Activated naive CD4-positive, alpha-beta T cell treated with anti-CD3 and anti-CD28 coated beads, Interleukin-2, amount 50 U/mL, for 24 hours (primary cell): ENCODE data around the gene PTGIS.

Source experiments
- H3K27ac Mint-ChIP-seq: one replicate; pipeline ENCODE4 v1.8.0; 2021; ENCODE audit warnings: mild to moderate bottlenecking, mixed read lengths
- H3K27me3 Mint-ChIP-seq: one replicate; pipeline ENCODE4 v1.8.0; 2021; ENCODE audit warnings: mixed read lengths
- H3K36me3 Mint-ChIP-seq: one replicate; pipeline ENCODE4 v1.8.0; 2021; ENCODE audit warnings: mixed read lengths
- H3K4me1 Mint-ChIP-seq: one replicate; pipeline ENCODE4 v1.8.0; 2021; ENCODE audit warnings: mixed read lengths
- H3K4me3 Mint-ChIP-seq: one replicate; pipeline ENCODE4 v1.8.0; 2021; ENCODE audit warnings: mild to moderate bottlenecking, mixed read lengths
- H3K9me3 Mint-ChIP-seq: one replicate; pipeline ENCODE4 v1.8.0; 2021; ENCODE audit warnings: mixed read lengths

PTGIS gene

DNA sequence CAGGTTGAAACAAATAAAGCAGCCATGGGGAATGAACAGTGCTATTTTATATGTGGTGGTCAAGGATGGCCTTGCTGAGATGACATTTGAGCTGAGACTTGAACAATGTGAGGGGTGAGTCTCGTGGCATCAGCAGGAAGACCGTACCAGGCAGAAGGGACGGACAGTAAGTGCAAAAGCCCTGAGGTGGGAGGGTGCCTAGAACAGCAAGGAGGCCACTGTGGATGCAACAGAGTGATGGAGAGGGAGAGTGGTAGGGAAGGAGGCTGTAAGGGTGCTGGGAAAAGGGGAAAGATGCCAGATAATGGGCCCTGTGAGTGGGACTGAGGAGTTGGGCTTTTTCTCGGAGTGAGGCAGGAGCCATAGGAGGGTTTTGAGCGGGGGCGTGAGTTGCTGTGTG, 97.0 kb downstream of the PTGIS start:
- no peak overlapping the region for H3K4me3 Mint-ChIP-seq
- peaks cover 28% of the 10 kb centered on the region for H3K27me3 Mint-ChIP-seq
- H3K27ac Mint-ChIP-seq = no peak overlapping the region
- no peaks in the 10 kb centered on the region for H3K36me3 Mint-ChIP-seq
- no peaks in the 10 kb centered on the region for H3K4me1 Mint-ChIP-seq
- no peaks in the 10 kb centered on the region for H3K9me3 Mint-ChIP-seq

DNA sequence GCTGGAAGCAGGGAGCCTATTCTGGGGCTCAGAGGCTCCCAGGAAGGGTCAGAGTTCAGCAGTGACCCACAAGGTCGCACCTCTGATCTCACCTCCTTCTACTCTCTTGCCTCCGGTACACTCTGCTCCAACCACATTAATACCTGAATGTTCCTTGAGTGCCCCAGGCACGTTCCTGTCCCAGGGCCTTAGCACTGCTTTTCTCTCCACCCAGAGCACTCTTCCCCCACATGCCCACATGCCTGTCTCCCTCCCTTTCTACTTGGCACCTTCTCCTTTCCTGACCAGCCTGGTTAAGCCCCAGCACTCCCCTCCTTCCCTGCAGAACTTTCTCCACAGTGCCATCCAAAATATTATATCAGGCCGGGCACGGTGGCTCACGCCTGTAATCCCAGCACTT, 98.9 kb downstream of the PTGIS start:
- H3K9me3 Mint-ChIP-seq = no peaks in the 10 kb centered on the region
- no peaks in the 10 kb centered on the region for H3K36me3 Mint-ChIP-seq
- H3K27ac Mint-ChIP-seq = no peak overlapping the region
- H3K4me1 Mint-ChIP-seq = no peaks in the 10 kb centered on the region
- H3K4me3 Mint-ChIP-seq = no peak overlapping the region
- peaks cover 18% of the 10 kb centered on the region for H3K27me3 Mint-ChIP-seq

DNA sequence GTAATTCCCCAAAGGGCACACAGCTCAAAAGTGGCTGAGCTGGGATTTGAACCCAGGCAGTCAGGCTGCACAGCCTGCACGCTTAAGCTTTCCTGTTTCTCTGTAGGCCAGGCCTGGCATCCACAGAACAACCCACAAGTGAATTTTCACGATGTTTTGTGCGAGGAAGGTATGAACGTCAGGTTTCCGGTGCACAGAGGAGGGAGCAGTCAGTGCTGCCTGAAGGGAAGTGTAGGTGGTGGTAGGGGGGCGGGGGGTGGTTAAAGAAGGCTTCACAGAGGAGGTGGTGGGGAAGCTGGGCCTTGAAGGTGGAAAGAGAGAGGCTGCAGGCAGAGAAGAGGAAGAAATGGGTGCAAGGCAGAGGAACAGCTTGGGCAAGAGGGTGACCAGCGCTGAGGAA, 99.5 kb downstream of the PTGIS start:
- H3K36me3 Mint-ChIP-seq = no peaks in the 10 kb centered on the region
- H3K27me3 Mint-ChIP-seq = peaks cover 18% of the 10 kb centered on the region
- no peaks in the 10 kb centered on the region for H3K9me3 Mint-ChIP-seq
- no peaks in the 10 kb centered on the region for H3K4me1 Mint-ChIP-seq
- no peak overlapping the region for H3K4me3 Mint-ChIP-seq
- H3K27ac Mint-ChIP-seq = no peak overlapping the region

DNA sequence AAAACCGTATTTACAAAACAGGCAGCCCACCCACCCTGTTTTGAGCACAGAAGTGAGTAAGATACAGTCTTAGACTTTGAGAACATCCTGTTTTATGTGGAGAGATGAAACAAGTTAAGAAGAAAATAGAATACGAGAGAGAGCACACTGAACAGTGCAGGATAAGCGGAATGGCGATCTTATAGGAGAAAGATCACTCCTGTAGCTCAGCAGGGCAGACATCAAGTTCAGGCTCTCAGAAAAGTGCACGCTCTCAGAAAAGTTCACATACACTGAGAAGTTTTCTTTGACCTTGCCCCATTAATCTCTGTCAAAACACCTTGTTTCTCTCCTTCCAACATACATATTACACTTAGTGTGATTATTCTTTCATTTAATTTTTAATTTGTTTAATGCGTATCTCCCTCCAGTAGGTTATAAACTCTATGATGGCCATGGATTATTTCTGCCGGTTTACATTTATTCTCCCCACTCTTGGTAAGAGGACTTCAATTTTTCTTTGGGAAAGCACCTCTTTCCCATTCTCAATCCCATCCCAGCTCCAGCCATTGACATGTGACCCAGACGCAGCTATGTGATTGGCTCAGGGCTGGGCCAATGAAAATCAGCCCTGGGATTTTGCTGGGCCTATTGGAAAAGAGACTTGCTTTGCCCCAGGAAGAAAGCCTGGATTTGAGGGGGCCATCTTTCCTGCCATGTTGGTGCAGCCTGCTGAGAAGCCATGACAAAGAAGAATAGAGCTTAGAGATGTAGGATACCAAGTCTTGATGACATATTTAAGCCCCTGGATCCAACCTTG, 101.6 kb downstream of the PTGIS start:
- Mint-ChIP-seq H3K27me3 (peaks cover 19% of the 10 kb centered on the region), H3K4me3 (no peak overlapping the region), H3K27ac (no peak overlapping the region), H3K36me3 (no peaks in the 10 kb centered on the region), H3K9me3 (no peaks in the 10 kb centered on the region), H3K4me1 (no peaks in the 10 kb centered on the region)

DNA sequence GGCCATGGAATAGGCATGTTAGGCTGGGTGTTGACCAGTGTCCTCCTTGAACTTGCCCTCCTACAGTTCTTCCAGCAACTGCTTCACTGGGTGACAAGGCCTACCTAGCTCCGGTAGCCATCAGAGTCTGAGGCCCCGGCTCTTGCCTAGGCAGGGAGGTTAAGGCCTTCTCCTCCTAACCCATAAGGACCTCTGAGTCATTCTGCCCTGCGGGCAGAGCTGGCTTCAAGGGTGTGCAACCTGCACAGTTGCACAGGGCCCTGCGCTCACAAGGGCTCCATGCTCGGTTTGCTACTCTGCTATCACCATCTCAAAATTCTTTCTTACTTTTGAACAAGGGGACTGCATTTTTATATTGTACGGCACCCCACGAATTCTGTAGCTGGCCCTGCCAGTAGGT, 103.4 kb downstream of the PTGIS start:
- Mint-ChIP-seq H3K4me1 (no peaks in the 10 kb centered on the region), H3K4me3 (no peak overlapping the region), H3K27ac (no peak overlapping the region), H3K9me3 (no peaks in the 10 kb centered on the region), H3K36me3 (no peaks in the 10 kb centered on the region), H3K27me3 (peaks cover 10% of the 10 kb centered on the region)

DNA sequence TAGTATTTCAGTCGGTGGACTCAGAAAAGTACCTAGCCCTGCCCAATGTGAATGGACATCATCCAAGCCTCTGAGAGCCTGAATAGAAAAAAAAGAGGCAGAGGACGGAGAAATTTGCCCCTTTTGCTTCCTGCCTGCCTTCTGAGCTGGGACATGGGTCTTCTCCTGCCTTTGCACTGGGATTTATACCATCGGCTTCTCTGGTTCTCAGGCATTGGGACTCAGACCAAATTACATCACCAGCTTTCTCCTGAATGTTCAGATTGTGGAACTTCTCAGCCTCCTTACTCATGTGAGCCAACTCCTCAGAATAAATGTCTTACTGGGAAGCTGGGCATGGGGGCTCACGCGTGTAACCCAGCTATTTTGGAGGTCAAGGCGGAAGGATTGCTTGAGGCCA, 105.3 kb downstream of the PTGIS start:
- Mint-ChIP-seq H3K27ac (no peak overlapping the region), H3K4me1 (no peaks in the 10 kb centered on the region), H3K9me3 (no peaks in the 10 kb centered on the region), H3K36me3 (no peaks in the 10 kb centered on the region), H3K27me3 (peaks cover 7% of the 10 kb centered on the region), H3K4me3 (no peak overlapping the region)

DNA sequence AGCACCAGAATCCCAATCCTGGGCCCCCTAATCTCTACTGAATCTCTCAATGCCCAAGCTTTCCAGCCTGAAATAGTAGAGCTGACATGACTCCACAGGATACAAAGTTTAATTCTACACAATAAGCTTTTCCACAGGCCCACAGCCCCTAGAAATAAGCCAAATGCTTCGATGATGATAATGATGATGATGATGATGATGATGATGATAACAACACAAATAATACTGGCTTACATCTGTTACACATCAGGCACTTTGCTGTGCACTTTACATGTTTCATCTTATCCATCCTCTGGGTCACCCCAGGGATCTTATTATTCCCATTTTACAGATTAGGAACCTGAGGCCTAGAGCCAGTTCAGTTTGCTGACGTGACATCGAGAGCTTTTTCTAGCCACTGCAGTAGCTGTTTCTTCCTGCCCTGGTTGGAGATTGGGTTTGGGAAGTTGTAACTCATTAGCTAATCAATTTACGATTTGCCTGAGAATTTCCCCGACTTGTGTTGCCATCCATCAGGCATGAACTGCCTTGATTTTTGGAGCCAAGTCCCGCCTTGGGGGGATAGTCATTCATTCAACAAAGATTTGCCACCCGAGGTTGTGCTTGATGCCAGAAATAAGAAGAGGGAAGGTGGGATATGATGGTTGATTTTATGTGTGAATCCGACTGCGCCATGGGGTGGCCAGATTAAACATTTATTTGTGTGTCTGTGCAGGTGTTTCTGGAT, 105.9 kb downstream of the PTGIS start:
- no peaks in the 10 kb centered on the region for H3K4me1 Mint-ChIP-seq
- no peaks in the 10 kb centered on the region for H3K36me3 Mint-ChIP-seq
- no peak overlapping the region for H3K4me3 Mint-ChIP-seq
- H3K27ac Mint-ChIP-seq = no peak overlapping the region
- no peaks in the 10 kb centered on the region for H3K9me3 Mint-ChIP-seq
- peaks cover 6% of the 10 kb centered on the region for H3K27me3 Mint-ChIP-seq

DNA sequence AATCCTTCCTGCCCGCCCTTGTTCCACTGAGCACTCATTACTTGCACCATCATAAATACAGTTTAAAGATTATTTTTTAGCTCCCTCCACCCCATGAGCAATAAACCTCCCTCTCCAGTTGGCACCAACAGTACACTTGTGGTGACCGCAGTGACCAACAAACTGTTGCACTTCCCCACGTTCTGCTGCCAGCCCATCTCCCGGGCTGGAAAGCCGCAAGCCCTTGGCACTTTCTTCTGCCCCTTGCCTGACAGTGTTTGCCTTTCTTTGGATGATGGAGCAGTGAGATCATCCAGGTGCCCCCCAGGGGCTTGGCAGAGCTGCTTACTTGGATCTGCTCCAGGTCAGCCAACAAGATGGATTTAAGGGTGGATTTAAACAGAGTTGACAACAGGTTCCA, 107.0 kb downstream of the PTGIS start:
- Mint-ChIP-seq H3K27ac (no peak overlapping the region), H3K36me3 (no peaks in the 10 kb centered on the region), H3K4me1 (no peaks in the 10 kb centered on the region), H3K9me3 (no peaks in the 10 kb centered on the region), H3K27me3 (peaks cover 5% of the 10 kb centered on the region), H3K4me3 (no peak overlapping the region)

DNA sequence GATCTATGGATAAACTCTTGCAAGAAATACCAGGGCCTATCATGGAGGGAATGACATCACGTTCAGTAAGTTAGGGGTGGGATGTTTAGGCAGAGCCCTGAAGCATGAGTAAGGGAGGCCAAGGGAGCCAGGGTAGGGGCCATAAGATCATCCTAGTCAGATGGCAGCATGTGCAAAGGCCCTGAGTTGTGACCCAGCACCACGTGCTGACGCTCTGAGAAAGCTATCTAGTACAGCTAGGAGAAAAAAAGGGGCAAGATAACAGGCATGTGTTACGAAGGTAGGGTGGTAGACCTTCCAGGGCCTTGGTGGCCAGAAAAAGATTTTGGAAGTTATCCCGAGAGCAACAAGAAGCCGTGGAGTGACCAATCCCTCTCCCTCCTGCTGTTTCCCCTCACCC, 107.8 kb downstream of the PTGIS start:
- Mint-ChIP-seq H3K36me3 (no peaks in the 10 kb centered on the region), H3K27ac (no peak overlapping the region), H3K27me3 (peaks cover 5% of the 10 kb centered on the region), H3K4me1 (no peaks in the 10 kb centered on the region), H3K9me3 (no peaks in the 10 kb centered on the region), H3K4me3 (no peak overlapping the region)

DNA sequence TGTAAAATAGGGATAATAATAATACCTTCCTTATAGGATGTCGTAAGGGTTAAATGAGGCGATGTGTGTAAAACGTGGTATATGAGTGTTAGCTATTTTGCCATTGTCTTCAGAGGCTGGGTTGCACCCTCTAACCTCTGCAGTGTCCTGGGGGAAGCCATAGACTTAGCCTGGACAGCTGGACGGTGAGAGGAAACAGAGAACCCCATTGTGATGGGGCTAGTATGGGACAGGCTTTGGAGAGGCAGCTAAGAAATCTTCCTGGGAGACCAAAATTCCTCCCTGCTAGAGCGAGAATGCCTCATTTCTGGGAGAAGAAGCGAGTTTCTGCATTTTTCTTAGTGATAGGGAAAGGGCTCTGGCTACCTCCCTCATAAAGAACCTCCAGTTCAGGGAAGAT, 108.3 kb downstream of the PTGIS start:
- H3K36me3 Mint-ChIP-seq = no peaks in the 10 kb centered on the region
- H3K4me3 Mint-ChIP-seq = no peak overlapping the region
- H3K9me3 Mint-ChIP-seq = no peaks in the 10 kb centered on the region
- peaks cover 5% of the 10 kb centered on the region for H3K27me3 Mint-ChIP-seq
- no peak overlapping the region for H3K27ac Mint-ChIP-seq
- no peaks in the 10 kb centered on the region for H3K4me1 Mint-ChIP-seq

DNA sequence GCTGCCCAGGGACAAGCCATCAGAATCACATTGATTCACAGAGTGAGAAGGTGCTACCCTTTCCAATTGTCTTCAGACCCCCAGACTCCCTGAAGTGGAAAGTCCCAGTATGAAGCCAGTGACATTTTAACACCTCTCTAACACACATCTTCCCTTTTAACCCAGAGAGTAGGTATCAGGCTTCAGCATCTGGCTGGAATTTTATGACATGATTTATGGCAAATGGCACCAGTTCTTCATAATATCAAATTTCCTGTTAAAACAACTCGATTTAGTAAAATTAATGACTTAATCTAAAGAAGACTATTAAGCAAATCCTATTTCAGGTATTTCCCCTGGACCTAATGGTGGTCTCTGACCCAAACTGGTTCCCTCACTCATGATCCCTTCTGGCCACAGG, 110.5 kb downstream of the PTGIS start:
- no peaks in the 10 kb centered on the region for H3K9me3 Mint-ChIP-seq
- no peak overlapping the region for H3K27ac Mint-ChIP-seq
- H3K4me3 Mint-ChIP-seq = no peak overlapping the region
- H3K36me3 Mint-ChIP-seq = no peaks in the 10 kb centered on the region
- peaks cover 3% of the 10 kb centered on the region for H3K27me3 Mint-ChIP-seq
- H3K4me1 Mint-ChIP-seq = no peaks in the 10 kb centered on the region

DNA sequence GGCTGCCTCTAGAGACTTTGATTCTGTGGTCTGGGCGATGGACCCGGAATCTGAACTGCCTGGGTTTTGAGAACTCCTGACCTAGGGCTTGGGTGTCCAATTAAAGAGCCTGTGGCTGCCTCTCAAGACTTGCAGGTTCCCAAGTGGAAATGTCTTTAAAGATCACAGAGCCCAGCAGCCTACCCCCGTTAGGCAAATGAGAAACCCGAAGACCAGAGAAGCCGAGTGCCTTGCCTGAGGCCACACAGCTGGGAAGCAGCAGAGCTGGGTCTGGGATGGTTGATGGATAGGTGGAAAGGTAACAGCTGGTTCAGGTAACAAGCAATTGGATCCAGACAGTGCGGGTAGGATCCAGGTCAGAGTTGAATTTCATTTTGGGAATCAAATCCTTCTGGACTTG, 111.3 kb downstream of the PTGIS start:
- H3K36me3 Mint-ChIP-seq = no peaks in the 10 kb centered on the region
- H3K27me3 Mint-ChIP-seq = no peaks in the 10 kb centered on the region
- H3K4me1 Mint-ChIP-seq = no peaks in the 10 kb centered on the region
- H3K4me3 Mint-ChIP-seq = no peak overlapping the region
- H3K9me3 Mint-ChIP-seq = no peaks in the 10 kb centered on the region
- no peak overlapping the region for H3K27ac Mint-ChIP-seq

DNA sequence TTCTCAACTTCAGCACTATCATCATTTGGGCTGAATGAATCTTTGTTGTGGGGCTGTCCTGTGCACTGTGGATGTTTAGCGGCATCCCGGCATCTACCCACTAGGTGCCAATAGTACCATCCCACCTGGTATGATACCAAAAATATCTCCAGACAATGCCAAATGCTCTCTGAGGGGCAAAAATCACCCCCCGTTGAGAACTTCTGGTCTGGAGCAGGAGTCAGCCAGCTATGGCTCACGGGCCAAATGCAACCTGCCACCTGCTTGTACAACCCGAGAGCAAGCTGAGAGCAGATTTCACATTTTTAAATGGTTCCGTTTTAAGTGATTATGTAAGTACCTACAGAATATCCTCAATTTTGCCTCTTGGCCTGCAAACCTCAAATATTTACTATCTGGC, 112.2 kb downstream of the PTGIS start:
- Mint-ChIP-seq H3K4me1 (no peaks in the 10 kb centered on the region), H3K27ac (no peak overlapping the region), H3K9me3 (no peaks in the 10 kb centered on the region), H3K4me3 (no peak overlapping the region), H3K27me3 (no peaks in the 10 kb centered on the region), H3K36me3 (no peaks in the 10 kb centered on the region)
